SK-N-MC (cell line): ENCODE results near the gene DTNA.

Experiments
- EZH2 ChIP-seq: fragments of 200-600 bp; sonication (generic); IDR thresholded peaks from one replicate; pipeline ENCODE4 v1.6.1; 2017; ENCODE audit warnings: antibody characterized with exemption
- POLR2AphosphoS5 ChIP-seq: IDR thresholded peaks from 2 replicates; pipeline ENCODE4 v1.6.1; 2012; ENCODE audit warnings: mild to moderate bottlenecking, low read depth, low read length, borderline replicate concordance

GRCh38 chr18:34862561-34862960 is 152.5 kb downstream of the DTNA start:
- TF ChIP-seq POLR2AphosphoS5 (no peak), EZH2 (no peak)
